ENCODE data around the gene ZFPM1. TPM values are rescaled to one million over a fixed set of nuclear protein-coding genes. Genes with fewer than 3 reads are reported as not detected.
"Not testable (repeated sequence)": the region's sequence is repeated elsewhere in the genome, so short reads cannot be mapped to it uniquely, and the experiment has no call there.

Gene ZFPM1
- total RNA-seq, 1 experiment from 2014 or later = 1.2 TPM

- no peak for DNase-seq (ENCODE audit: low spot score)
- in situ Hi-C loops (cut with HindIII; ENCODE audit: low sequenced_read_pairs) = no loop called here
These were observed 18.5 kb downstream of the ZFPM1 start for GRCh38 chr16:88471575-88471974.

GRCh38 chr16:88472069-88472468, 19.0 kb downstream of the ZFPM1 start:
- DNase-seq (ENCODE audit: low spot score) = no peak
- in situ Hi-C loops (cut with HindIII; ENCODE audit: low sequenced_read_pairs) = no loop called here

GRCh38 chr16:88472637-88473205, 19.6 kb downstream of the ZFPM1 start:
- in situ Hi-C loops (cut with HindIII; ENCODE audit: low sequenced_read_pairs) = no loop called here
- no peak for DNase-seq (ENCODE audit: low spot score)

- DNase-seq (ENCODE audit: low spot score) = no peak
These were observed 20.8 kb downstream of the ZFPM1 start for GRCh38 chr16:88473666-88474534.

GRCh38 chr16:88475037-88475436, 22.0 kb downstream of the ZFPM1 start:
- no peak for DNase-seq (ENCODE audit: low spot score)
- in situ Hi-C loops (cut with HindIII; ENCODE audit: low sequenced_read_pairs) = no loop called here

More at GRCh38 chr16:88473666-88474534, 20.8 kb downstream of the ZFPM1 start:
- in situ Hi-C loops (cut with HindIII; ENCODE audit: low sequenced_read_pairs) = no loop called here

GRCh38 chr16:88476203-88476602, 23.1 kb downstream of the ZFPM1 start:
- in situ Hi-C loops (cut with HindIII; ENCODE audit: low sequenced_read_pairs) = no loop called here
- no peak for DNase-seq (ENCODE audit: low spot score)

GRCh38 chr16:88476817-88477397, 23.8 kb downstream of the ZFPM1 start:
- in situ Hi-C loops (cut with HindIII; ENCODE audit: low sequenced_read_pairs) = no loop called here
- DNase-seq (ENCODE audit: low spot score) = no peak

GRCh38 chr16:88477631-88478519, 24.8 kb downstream of the ZFPM1 start:
- DNase-seq (ENCODE audit: low spot score) = no peak
- in situ Hi-C loops (cut with HindIII; ENCODE audit: low sequenced_read_pairs) = no loop called here

GRCh38 chr16:88478889-88479792, 26.1 kb downstream of the ZFPM1 start:
- in situ Hi-C loops (cut with HindIII; ENCODE audit: low sequenced_read_pairs) = no loop called here

GRCh38 chr16:88479793-88480760, 27.0 kb downstream of the ZFPM1 start:
- in situ Hi-C loops (cut with HindIII; ENCODE audit: low sequenced_read_pairs) = no loop called here
- no peak for DNase-seq (ENCODE audit: low spot score)

More at GRCh38 chr16:88478889-88479792, 26.1 kb downstream of the ZFPM1 start:
- peak; percentile 10 for DNase-seq (ENCODE audit: low spot score)

GRCh38 chr16:88480829-88481228, 27.7 kb downstream of the ZFPM1 start:
- DNase-seq (ENCODE audit: low spot score) = no peak
- in situ Hi-C loops (cut with HindIII; ENCODE audit: low sequenced_read_pairs) = no loop called here

GRCh38 chr16:88481851-88482250, 28.8 kb downstream of the ZFPM1 start:
- in situ Hi-C loops (cut with HindIII; ENCODE audit: low sequenced_read_pairs) = no loop called here
- DNase-seq (ENCODE audit: low spot score) = no peak

- DNase-seq (ENCODE audit: low spot score) = no peak
- in situ Hi-C loops (cut with HindIII; ENCODE audit: low sequenced_read_pairs) = no loop called here
These were observed 29.7 kb downstream of the ZFPM1 start for GRCh38 chr16:88482630-88483391.

GRCh38 chr16:88483392-88483641, 30.2 kb downstream of the ZFPM1 start:
- in situ Hi-C loops (cut with HindIII; ENCODE audit: low sequenced_read_pairs) = no loop called here
- DNase-seq (ENCODE audit: low spot score) = no peak

- in situ Hi-C loops (cut with HindIII; ENCODE audit: low sequenced_read_pairs) = no loop called here
- DNase-seq (ENCODE audit: low spot score) = no peak
These were observed 31.7 kb downstream of the ZFPM1 start for GRCh38 chr16:88484505-88485365.

- DNase-seq (ENCODE audit: low spot score); in situ Hi-C loops (cut with HindIII; ENCODE audit: low sequenced_read_pairs): not testable (repeated sequence)
These were observed 32.3 kb downstream of the ZFPM1 start for GRCh38 chr16:88485366-88485741.
